Pancreas (tissue), 10 donors: ENCODE results near the gene CBARP. TPM values are rescaled to one million over a fixed set of nuclear protein-coding genes. Genes with fewer than 3 reads are reported as not detected.

ENCODE experiments used
- ATAC-seq, 4 donors: fragments of 200-7000 bp; cut with Tn5 transposase; one replicate each; pipeline versions ENCODE4 v1.8.0 to v1.9.1; 2020; ENCODE audit warnings: mild to moderate bottlenecking in 4 of 4, moderate library complexity in 4 of 4
- DNase-seq, 6 donors: peaks; one replicate each; pipeline ENCODE4 v3.0.0-alpha.2; 2020
- FAIRE-seq: peaks from 2 replicates; lab custom pipeline; 2012; peaks lifted over from hg19 to GRCh38; lab: Jason Lieb, UNC
- H3K27ac ChIP-seq, 4 donors: fragments of 200-600 bp; sonication (generic); 1 replicate in 3 of 4; 2 replicates in 1 of 4; pipeline versions ENCODE4 v1.5.0 to v1.8.0; 2020
- H3K27me3 ChIP-seq, 4 donors: fragments of 200-600 bp; one replicate each; pipeline ENCODE4 v1.8.0; 2021
- H3K36me3 ChIP-seq, 3 donors: fragments of 200-600 bp; sonication (generic) in 1 of 3; one replicate each; pipeline versions ENCODE4 v1.5.0 to v1.8.0; 2020 to 2021
- H3K4me1 ChIP-seq, 3 donors: fragments of 200-600 bp; one replicate each; pipeline ENCODE4 v1.8.0; 2021
- H3K4me3 ChIP-seq, 4 donors: fragments of 200-600 bp; sonication (generic) in 2 of 4; one replicate each; pipeline versions ENCODE4 v1.5.0 to v1.8.0; 2020 to 2021
- H3K9me3 ChIP-seq, 4 donors: fragments of 200-600 bp; one replicate each; pipeline ENCODE4 v1.8.0; 2021
- WGBS, 2 donors: extraction: QIAGEN DNeasy Blood & Tissue Kit; methylation state at CpG; one replicate each; pipeline ENCODE4 v1.1.7; 2013; 5-methylcytosine and 5-hydroxymethylcytosine counted together
- intact Hi-C, 3 donors: fragments of 100-400 bp; cut with DNase I; formaldehyde crosslinking; loops; one replicate each; pipeline versions ENCODE4 v1.11.1 to v1.14.2; 2022
- polyA plus RNA-seq, 2 donors: library from polyadenylated mRNA; stranded (reverse); fragments of 200-250 nt; gene quantifications; one replicate each; pipeline ENCODE4 v1.2.3, GENCODE V29; 2013
- total RNA-seq, 6 donors: library from RNA; stranded (reverse); fragmentation: NEBNext Ultra II Directional in 4 of 6; extraction: Animal tissue kit (Norgen Biotek cat#: 25700) in 4 of 6; gene quantifications; one replicate each; pipeline versions ENCODE4 v1.2.1 to v1.2.4, GENCODE V29; 2021 to 2023
- TF ChIP-seq, protein P1 (sequence below), 4 donors: fragments of 200-600 bp; sonication (generic) in 3 of 4; IDR thresholded peaks; one replicate each; pipeline versions ENCODE4 v1.5.0 to v1.8.0; 2021; ENCODE audit warnings: antibody characterized with exemption in 4 of 4
- donor health status: healthy with polysubstance abuse.
- donor health status: DM: no; HTN: no; CAD: no; lungs with moderate emphysema.
- donor health status: DM: no; HTN: no; CAD: no.
- donor health status: control.
- donor health status: control.
- donor health status: Bipolar disorder and iron deficiency.
- donor health status: DM: yes; HTN: yes; CAD: no.
- donor health status: DM: no; HTN: no; CAD: no.
- donor health status: DM: no; HTN: no; CAD: no.
- donor health status: DM: yes; HTN: yes; CAD: no.

CBARP gene
- total and polyA plus RNA-seq, 8 donors: 0.16 to 2.6 (median 0.74) TPM

GRCh38 chr19:1232652-1233072, 5.1 kb downstream of the CBARP start:
- DNase-seq: peak in 1 of 6 donors; percentile 60
- intact Hi-C loops: no loop called here
- FAIRE-seq: no peak

DNA sequence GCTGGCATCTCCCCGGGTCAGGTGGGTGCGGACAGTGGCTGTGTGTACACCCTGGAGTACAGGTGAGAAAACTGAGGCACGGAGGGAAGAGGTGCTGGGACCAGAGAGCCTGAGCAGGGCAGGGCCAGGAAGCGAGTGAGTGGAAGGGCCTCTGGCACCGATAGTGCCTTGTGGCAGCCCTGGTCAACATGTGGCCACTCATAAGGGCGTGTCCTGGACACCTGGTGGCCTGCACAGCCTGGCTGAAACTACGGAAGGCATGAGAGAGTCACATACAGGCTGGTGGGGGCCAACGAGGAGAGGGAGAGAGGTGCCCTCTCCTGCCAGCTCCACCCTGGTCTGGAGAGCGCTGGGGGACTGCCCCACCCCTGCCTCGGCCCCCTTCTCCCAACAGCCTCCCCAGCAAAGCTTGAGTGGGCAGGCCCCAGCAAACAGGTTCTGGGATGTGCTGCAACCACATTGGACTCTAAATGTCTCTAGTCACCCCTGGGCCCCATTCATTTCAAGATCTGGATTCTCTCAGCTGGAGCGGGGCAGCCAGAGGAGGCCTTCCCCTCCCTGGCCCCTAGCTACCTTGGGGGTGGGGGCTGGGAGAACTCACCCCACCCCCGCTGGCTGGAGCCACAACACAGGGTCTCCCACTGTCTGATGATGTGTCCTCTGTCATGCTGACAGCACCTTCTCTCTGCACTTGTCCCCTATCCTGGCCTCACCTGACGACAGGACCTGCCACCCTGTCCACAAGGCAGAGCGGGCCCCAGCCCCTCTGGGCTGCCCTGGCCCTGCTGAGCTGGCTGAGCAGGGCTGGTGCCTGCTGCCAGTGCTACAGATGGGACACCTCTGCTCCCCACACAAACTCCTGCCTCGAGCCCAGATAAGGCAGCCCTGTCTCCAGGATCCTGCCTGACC, 5.8 kb downstream of the CBARP start:
- H3K27ac ChIP-seq: peak overlapping the region in 2 of 4 donors; percentile 49 to 51
- intact Hi-C loops: no loop called here
- no peak for FAIRE-seq
- TF ChIP-seq, protein P1, sequence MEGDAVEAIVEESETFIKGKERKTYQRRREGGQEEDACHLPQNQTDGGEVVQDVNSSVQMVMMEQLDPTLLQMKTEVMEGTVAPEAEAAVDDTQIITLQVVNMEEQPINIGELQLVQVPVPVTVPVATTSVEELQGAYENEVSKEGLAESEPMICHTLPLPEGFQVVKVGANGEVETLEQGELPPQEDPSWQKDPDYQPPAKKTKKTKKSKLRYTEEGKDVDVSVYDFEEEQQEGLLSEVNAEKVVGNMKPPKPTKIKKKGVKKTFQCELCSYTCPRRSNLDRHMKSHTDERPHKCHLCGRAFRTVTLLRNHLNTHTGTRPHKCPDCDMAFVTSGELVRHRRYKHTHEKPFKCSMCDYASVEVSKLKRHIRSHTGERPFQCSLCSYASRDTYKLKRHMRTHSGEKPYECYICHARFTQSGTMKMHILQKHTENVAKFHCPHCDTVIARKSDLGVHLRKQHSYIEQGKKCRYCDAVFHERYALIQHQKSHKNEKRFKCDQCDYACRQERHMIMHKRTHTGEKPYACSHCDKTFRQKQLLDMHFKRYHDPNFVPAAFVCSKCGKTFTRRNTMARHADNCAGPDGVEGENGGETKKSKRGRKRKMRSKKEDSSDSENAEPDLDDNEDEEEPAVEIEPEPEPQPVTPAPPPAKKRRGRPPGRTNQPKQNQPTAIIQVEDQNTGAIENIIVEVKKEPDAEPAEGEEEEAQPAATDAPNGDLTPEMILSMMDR (IDR thresholded peaks at IDR 0.05): no peak
- H3K36me3 ChIP-seq: peaks cover 0 to 8% (median 0%) of the 10 kb centered on the region in 3 donors
- peak; percentile 40 to 59 (median 44) for ATAC-seq
- no peaks in the 10 kb centered on the region for H3K9me3 ChIP-seq
- no peak overlapping the region for H3K4me3 ChIP-seq
- H3K4me1 ChIP-seq: peaks cover 15 to 23% (median 20%) of the 10 kb centered on the region in 3 donors
- no peak for DNase-seq
- WGBS, 2 donors: 68 to 74% methylated on average over 15 of the region's 15 CpGs
- H3K27me3 ChIP-seq: no peaks in the 10 kb centered on the region

More at GRCh38 chr19:1232652-1233072, 5.1 kb downstream of the CBARP start:
- Histone ChIP-seq H3K27me3 (no peaks in the 10 kb centered on the region), H3K27ac (peak overlapping the region in 2 of 4 donors; percentile 49 to 51), H3K36me3 (peaks cover 0 to 5% (median 0%) of the 10 kb centered on the region in 3 donors), H3K9me3 (no peaks in the 10 kb centered on the region), H3K4me1 (peaks cover 15 to 24% (median 23%) of the 10 kb centered on the region in 3 donors), H3K4me3 (no peak overlapping the region)
- peak; percentile 36 to 74 (median 54) for ATAC-seq
- WGBS, 2 donors: 10% methylated on average over 15 of the region's 15 CpGs
- TF ChIP-seq, protein P1 (IDR thresholded peaks at IDR 0.05): no peak

DNA sequence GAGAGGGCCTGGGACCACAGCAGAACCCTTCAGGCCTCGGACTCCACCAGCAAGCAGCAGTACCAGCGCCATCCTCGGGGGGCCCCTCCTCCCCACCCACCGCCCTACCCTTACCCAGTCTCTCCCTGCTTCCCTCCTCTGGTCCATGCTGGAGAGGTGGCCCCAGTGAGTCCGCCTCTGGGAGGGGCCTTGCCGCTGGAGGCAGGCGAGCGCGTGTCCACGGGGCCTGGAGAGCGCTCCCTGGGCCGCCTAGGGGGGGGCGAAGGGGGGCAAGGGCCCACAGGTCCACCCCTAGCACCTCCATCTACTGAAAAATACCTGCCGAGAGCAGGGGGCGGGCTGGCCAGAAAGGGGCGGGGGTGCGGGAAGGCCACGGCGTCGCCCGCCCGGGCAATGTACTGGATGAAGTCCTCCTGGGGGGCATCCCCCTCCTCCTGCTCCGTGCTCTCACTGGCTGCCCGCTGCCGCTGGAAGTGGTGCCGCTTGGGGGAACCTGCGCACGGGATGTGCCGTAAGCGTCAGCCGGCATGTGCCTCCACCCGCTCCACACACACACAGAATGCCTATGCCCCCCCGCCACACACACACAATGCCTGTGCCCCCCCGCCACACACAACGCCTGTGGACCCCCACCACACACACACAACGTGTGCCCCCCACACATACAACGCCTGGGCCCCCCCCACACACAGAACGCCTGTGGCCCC, 6.9 kb downstream of the CBARP start:
- DNase-seq: no peak
- no peaks in the 10 kb centered on the region for H3K9me3 ChIP-seq
- no peak for FAIRE-seq
- 79% methylated on average over 32 to 38 of the region's 38 CpGs for WGBS, 2 donors
- no peak overlapping the region for H3K4me3 ChIP-seq
- peaks cover 0 to 8% (median 5%) of the 10 kb centered on the region in 3 donors for H3K36me3 ChIP-seq
- H3K27ac ChIP-seq: no peak overlapping the region
- TF ChIP-seq, protein P1 (IDR thresholded peaks at IDR 0.05): no peak
- intact Hi-C loops: no loop called here
- no peaks in the 10 kb centered on the region for H3K27me3 ChIP-seq
- ATAC-seq: no peak
- H3K4me1 ChIP-seq: peaks cover 15 to 23% (median 19%) of the 10 kb centered on the region in 3 donors

DNA sequence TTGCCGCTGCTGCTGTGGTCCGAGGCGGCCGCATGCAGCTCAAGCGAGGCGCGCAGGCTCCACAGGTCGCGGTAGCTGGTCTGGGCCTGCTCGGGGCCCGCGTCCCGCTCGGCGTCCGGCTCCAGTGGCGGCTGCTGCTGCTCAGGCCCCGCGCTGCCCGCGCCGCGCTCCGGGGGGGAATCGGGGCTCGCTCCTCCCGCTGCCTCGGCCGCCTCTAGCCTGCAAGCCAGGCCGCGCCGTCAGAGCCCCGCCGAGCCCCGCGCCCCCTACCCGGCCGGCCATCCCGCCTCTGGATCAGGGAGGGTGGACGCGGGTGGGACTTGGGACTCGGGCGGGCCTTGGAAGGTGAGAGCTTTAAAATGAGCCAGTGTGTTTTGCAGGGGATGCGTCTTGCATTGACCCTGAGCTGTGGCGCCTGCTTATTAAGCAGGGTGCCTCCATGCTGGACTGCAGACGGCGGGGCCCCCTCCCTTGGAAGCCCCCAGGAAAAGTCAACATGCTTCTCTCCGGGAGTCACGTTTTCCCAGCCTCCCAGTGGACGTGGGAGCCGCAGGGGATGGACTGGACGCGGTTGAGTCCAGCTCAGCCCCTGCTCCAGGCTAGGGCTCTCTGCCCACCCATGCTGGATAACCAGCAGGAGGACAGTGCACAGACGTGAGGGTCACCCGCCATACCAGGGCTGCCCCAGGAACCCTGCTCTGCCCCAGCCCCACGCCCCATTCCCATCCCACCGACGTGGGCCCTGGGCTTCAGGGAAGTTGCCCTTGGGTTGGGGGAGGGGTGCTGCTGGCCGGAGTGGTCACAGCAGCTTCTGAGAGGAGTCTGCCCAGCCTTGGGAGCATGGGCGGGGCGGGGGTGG, 7.7 kb downstream of the CBARP start:
- Histone ChIP-seq H3K27me3 (no peaks in the 10 kb centered on the region), H3K4me1 (peaks cover 15 to 23% (median 19%) of the 10 kb centered on the region in 3 donors), H3K36me3 (peaks cover 0 to 8% (median 5%) of the 10 kb centered on the region in 3 donors), H3K4me3 (no peak overlapping the region), H3K27ac (no peak overlapping the region), H3K9me3 (no peaks in the 10 kb centered on the region)
- WGBS, 2 donors: 87 to 90% methylated on average over 49 to 61 of the region's 61 CpGs
- DNase-seq (no peak), FAIRE-seq (no peak), ATAC-seq (no peak)
- TF ChIP-seq, protein P1 (IDR thresholded peaks at IDR 0.05): no peak
- intact Hi-C loops: no loop called here
